Karpas-422 (cell line): ENCODE data around the gene EBF3. TPM values are rescaled to one million over a fixed set of nuclear protein-coding genes. Genes with fewer than 3 reads are reported as not detected.

Experiments
- DNase-seq: peaks from one replicate; pipeline ENCODE4 v3.0.0-alpha.2; 2015
- H2AFZ ChIP-seq: fragments of 200-600 bp; sonication (generic); 2 replicates; pipeline ENCODE4 v1.6.1; 2014; ENCODE audit warnings: antibody characterized with exemption, low read length, mixed read lengths
- H3K27ac ChIP-seq: fragments of 200-600 bp; sonication (generic); 2 replicates; pipeline ENCODE4 v1.5.1; 2014; ENCODE audit warnings: mild to moderate bottlenecking, low read length, moderate library complexity
- H3K27me3 ChIP-seq: fragments of 200-600 bp; sonication (generic); 2 replicates; pipeline ENCODE4 v1.6.1; 2014; ENCODE audit warnings: low read length, mixed read lengths
- H3K36me3 ChIP-seq: fragments of 200-600 bp; sonication (generic); 2 replicates; pipeline ENCODE4 v1.6.1; 2014; ENCODE audit warnings: low read length, mixed read lengths; ENCODE audit not compliant: insufficient read depth
- H3K4me1 ChIP-seq: fragments of 200-600 bp; sonication (generic); 2 replicates; pipeline ENCODE4 v1.6.1; 2014; ENCODE audit warnings: mild to moderate bottlenecking, low read length, mixed read lengths
- H3K4me2 ChIP-seq: fragments of 200-600 bp; sonication (generic); 2 replicates; pipeline ENCODE4 v1.6.1; 2014; ENCODE audit warnings: low read length, low read depth, mild to moderate bottlenecking; ENCODE audit not compliant: poor library complexity, severe bottlenecking
- H3K4me3 ChIP-seq: fragments of 200-600 bp; sonication (generic); 2 replicates; pipeline ENCODE4 v1.5.1; 2014; ENCODE audit warnings: mild to moderate bottlenecking, antibody characterized with exemption, low read length, mixed read lengths
- H3K79me2 ChIP-seq: fragments of 200-600 bp; sonication (generic); 2 replicates; pipeline ENCODE4 v1.6.1; 2014; ENCODE audit warnings: mild to moderate bottlenecking, low read length, mixed read lengths
- H3K9ac ChIP-seq: fragments of 200-600 bp; sonication (generic); 2 replicates; pipeline ENCODE4 v1.6.0; 2014; ENCODE audit warnings: low read length
- H3K9me2 ChIP-seq: fragments of 200-600 bp; sonication (generic), shearing (Covaris generic); replicated peaks from 2 replicates; pipeline ENCODE4 v1.6.0; 2014; ENCODE audit warnings: mild to moderate bottlenecking, low read length, moderate library complexity; ENCODE audit not compliant: insufficient read depth
- H3K9me3 ChIP-seq: fragments of 300-700, 200-600 bp; sonication (generic); 2 replicates; pipeline ENCODE4 v1.6.1; 2014; ENCODE audit warnings: low read length, mixed read lengths
- H4K20me1 ChIP-seq: fragments of 200-600 bp; sonication (generic); 2 replicates; pipeline ENCODE4 v1.6.1; 2014; ENCODE audit warnings: mild to moderate bottlenecking, antibody characterized with exemption, low read length, low read depth; ENCODE audit not compliant: insufficient read depth
- total RNA-seq: library from RNA; depleted of rRNA; stranded (reverse); fragments of >200 nt; shearing (Covaris generic); gene quantifications from 2 replicates; pipeline ENCODE4 v1.2.3, GENCODE V29; 2014; ENCODE audit warnings: low replicate concordance

The EBF3 gene
- total RNA-seq, 1 experiment from 2014 or later = not detected

DNA sequence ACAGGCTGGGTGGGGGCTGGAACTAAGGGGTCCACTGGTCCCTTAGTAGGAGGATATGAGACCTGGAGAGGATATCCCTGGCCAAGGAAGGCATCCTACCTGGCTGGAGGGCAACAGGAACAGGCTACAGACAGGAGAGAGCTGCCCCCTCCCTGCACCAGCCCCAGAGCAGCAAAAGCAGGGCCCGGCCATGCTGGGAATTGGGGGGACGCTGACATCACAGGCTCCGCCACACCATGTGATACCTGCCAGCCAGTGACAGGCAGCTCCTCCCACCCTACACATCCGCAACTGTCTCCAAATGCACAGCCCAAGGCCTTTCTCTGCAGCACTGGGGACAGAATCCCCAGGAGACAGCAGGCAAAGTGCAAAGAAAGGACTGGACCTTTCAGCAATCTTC lies 100.0 kb downstream of the EBF3 start:
- Histone ChIP-seq H3K4me1 (peaks cover 5% of the 10 kb centered on the region; the same call in 1 of the 2 replicates), H3K4me3 (no peak overlapping the region), H4K20me1 (no peaks in the 10 kb centered on the region), H3K36me3 (no peaks in the 10 kb centered on the region), H3K9me2 (no peaks in the 10 kb centered on the region), H3K27ac (no peak overlapping the region), H2AFZ (no peak overlapping the region), H3K9ac (no peak overlapping the region), H3K4me2 (no peak overlapping the region), H3K27me3 (no peaks in the 10 kb centered on the region), H3K79me2 (no peaks in the 10 kb centered on the region), H3K9me3 (no peaks in the 10 kb centered on the region)
- peak; percentile 43 for DNase-seq

DNA sequence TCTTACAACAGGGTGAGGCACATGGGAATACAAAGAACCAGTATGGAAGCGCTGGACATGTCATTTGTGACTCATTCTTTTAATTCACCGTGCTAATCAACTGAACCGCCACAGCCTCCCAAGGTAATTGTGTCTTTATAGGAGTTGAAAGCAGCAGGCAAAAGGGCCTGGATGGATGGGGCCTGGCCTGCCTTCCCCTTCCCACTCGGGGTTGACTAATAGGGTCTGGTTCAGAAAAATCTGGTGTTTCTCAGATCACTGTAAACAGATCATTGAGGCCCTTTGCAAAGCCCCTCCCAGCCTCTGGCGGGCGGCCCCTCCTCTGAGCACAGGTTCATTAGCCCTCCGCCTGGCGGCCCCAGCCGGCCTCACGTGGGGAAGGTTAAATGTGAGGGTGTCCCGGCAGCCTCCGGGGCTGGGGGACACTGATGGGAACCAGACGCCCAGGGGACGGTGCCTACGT lies 100.8 kb downstream of the EBF3 start:
- no peaks in the 10 kb centered on the region for H3K9me3 ChIP-seq
- H3K9ac ChIP-seq = no peak overlapping the region
- no peak overlapping the region for H3K27ac ChIP-seq
- no peak overlapping the region for H2AFZ ChIP-seq
- H3K4me3 ChIP-seq = no peak overlapping the region
- DNase-seq = no peak
- H3K79me2 ChIP-seq = no peaks in the 10 kb centered on the region
- no peaks in the 10 kb centered on the region for H4K20me1 ChIP-seq
- peaks cover 5% of the 10 kb centered on the region; the same call in 1 of the 2 replicates for H3K4me1 ChIP-seq
- no peaks in the 10 kb centered on the region for H3K36me3 ChIP-seq
- H3K9me2 ChIP-seq = no peaks in the 10 kb centered on the region
- no peaks in the 10 kb centered on the region for H3K27me3 ChIP-seq
- no peak overlapping the region for H3K4me2 ChIP-seq

DNA sequence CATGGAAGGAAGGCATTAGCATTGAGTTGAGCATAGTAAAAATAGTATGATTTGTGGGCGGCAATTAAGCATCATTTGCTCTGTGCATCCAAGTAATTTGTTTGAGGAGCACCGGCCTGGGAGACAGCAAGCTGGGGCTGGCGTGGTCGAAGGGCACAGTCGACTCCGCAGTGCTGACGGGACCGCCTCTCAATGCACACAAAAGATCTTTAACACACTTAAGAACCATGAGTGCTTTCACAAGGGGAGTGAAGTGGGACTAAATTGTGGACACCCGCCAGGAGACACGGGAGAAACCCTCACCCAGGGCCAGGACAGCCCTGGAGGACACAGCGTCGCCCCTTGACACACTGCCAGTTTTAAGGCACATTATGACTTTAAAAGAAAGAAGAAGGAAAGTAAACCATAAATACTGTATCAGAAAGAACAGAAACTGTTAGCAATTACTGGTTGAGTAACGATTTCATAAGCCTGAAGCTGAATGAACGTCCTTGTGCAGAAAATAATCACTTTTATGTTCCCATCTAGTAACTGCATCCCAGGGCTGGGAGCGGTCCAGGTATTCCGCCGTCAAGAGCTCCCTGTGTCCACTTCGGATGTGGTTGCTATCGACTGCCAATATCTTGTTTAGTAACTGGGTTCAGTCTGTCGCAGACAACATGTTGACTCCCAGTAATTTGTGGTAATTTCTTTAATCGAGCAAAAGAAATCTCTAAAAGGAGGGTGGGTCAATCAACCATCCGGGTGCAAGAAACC lies 102.1 kb downstream of the EBF3 start:
- H3K4me2 ChIP-seq = no peak overlapping the region
- no peaks in the 10 kb centered on the region for H3K27me3 ChIP-seq
- no peaks in the 10 kb centered on the region for H3K36me3 ChIP-seq
- no peak overlapping the region for H3K9ac ChIP-seq
- no peak overlapping the region for H3K27ac ChIP-seq
- no peak for DNase-seq
- H3K9me2 ChIP-seq = no peaks in the 10 kb centered on the region
- peaks cover 5% of the 10 kb centered on the region; the same call in 1 of the 2 replicates for H3K4me1 ChIP-seq
- H2AFZ ChIP-seq = no peak overlapping the region
- no peak overlapping the region for H3K4me3 ChIP-seq
- H4K20me1 ChIP-seq = no peaks in the 10 kb centered on the region
- H3K79me2 ChIP-seq = no peaks in the 10 kb centered on the region
- no peaks in the 10 kb centered on the region for H3K9me3 ChIP-seq

DNA sequence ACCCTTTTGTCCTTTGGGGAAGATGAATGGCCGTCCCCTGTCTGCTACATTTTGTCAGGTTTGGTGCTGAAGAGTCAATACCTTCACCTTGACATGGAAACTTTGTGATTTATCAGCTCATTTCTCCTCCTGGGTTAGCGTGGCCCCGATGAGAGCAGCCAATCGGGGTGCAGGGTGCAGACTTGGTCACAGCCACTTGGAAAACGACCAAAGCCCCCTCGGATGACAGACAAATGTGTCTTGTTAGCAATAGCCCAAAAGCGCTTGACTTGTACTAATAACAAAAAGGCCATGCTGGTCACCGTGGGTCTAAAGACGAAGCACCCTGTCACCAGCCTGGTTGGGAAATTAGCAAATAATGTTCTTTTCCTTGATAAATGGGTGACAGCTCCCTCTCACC lies 103.7 kb downstream of the EBF3 start:
- H3K9me3 ChIP-seq = no peaks in the 10 kb centered on the region
- no peak overlapping the region for H3K4me2 ChIP-seq
- DNase-seq = no peak

DNA sequence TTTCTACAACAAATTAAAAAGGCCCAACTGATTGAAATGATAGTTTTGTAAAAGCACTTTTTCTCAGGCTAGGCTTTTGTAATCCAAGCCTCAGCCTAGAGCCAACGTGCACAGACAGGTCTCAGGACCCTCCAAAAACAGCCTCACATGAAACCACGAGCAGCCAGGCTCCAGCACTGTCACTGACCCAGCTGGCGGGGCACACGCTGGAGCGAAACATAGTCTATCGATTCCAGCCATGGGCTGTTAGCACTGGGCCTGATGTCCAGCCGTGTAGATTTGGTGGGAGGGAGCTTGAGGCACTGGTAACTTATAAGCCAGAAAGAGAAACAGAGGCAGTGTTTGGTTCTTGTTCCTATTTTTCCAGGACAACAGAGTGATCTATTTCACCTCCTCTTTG lies 104.5 kb downstream of the EBF3 start:
- H3K9me3 ChIP-seq = no peaks in the 10 kb centered on the region
- H3K4me2 ChIP-seq = no peak overlapping the region
- H3K27ac ChIP-seq = no peak overlapping the region
- H3K9ac ChIP-seq = no peak overlapping the region
- H3K36me3 ChIP-seq = no peaks in the 10 kb centered on the region
- H3K9me2 ChIP-seq = no peaks in the 10 kb centered on the region
- no peak overlapping the region for H3K4me3 ChIP-seq
- H3K4me1 ChIP-seq = peaks cover 5% of the 10 kb centered on the region; the same call in 1 of the 2 replicates
- no peak for DNase-seq
- no peak overlapping the region for H2AFZ ChIP-seq
- H3K79me2 ChIP-seq = no peaks in the 10 kb centered on the region
- H3K27me3 ChIP-seq = no peaks in the 10 kb centered on the region
- H4K20me1 ChIP-seq = no peaks in the 10 kb centered on the region

More for the DNA sequence above, 103.7 kb downstream of the EBF3 start:
- no peaks in the 10 kb centered on the region for H3K27me3 ChIP-seq
- H4K20me1 ChIP-seq = no peaks in the 10 kb centered on the region
- no peak overlapping the region for H2AFZ ChIP-seq
- H3K79me2 ChIP-seq = no peaks in the 10 kb centered on the region
- H3K4me1 ChIP-seq = peaks cover 5% of the 10 kb centered on the region; the same call in 1 of the 2 replicates
- no peaks in the 10 kb centered on the region for H3K9me2 ChIP-seq
- no peak overlapping the region for H3K9ac ChIP-seq
- H3K27ac ChIP-seq = no peak overlapping the region
- no peaks in the 10 kb centered on the region for H3K36me3 ChIP-seq
- no peak overlapping the region for H3K4me3 ChIP-seq

DNA sequence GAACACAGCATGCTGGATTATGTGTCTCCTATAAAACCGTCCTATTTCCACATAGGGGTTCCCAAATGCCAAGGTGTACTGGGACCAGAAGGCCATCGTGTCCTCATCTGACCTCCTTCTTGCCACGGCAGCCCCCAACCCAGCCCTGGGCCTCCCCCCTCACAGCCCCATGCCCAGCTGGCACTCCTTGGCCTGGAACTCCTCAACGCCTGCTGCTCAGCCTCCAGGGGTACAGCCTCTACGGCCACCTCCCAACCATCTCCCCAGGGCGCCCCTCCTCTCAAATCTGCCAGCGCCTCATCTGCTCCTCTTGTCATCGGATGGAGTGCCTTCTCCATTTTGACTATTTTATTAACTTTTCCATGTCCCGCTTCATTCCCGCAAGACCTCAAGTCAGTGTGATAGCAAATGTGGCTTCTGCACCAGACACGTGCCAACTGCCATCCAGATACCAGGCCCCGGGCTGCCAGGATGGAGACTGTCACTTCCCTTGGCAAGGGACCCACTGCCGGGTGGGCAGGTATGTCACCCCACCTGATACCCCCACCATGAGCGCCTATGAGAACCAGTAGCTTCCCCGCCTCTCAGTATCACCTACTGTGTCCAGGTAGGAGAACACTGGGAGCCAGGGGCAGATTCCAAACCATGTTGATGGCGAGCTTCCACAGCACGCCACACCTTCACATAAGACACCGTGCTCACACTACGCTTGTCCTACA lies 106.7 kb downstream of the EBF3 start:
- H3K27ac ChIP-seq = no peak overlapping the region
- H3K4me2 ChIP-seq = no peak overlapping the region
- H3K9ac ChIP-seq = no peak overlapping the region
- H3K36me3 ChIP-seq = no peaks in the 10 kb centered on the region
- H2AFZ ChIP-seq = no peak overlapping the region
- H3K27me3 ChIP-seq = no peaks in the 10 kb centered on the region
- no peak overlapping the region for H3K4me3 ChIP-seq
- H3K79me2 ChIP-seq = no peaks in the 10 kb centered on the region
- H3K9me3 ChIP-seq = no peaks in the 10 kb centered on the region
- no peaks in the 10 kb centered on the region for H3K9me2 ChIP-seq
- H4K20me1 ChIP-seq = no peaks in the 10 kb centered on the region
- no peak for DNase-seq
- H3K4me1 ChIP-seq = no peaks in the 10 kb centered on the region

DNA sequence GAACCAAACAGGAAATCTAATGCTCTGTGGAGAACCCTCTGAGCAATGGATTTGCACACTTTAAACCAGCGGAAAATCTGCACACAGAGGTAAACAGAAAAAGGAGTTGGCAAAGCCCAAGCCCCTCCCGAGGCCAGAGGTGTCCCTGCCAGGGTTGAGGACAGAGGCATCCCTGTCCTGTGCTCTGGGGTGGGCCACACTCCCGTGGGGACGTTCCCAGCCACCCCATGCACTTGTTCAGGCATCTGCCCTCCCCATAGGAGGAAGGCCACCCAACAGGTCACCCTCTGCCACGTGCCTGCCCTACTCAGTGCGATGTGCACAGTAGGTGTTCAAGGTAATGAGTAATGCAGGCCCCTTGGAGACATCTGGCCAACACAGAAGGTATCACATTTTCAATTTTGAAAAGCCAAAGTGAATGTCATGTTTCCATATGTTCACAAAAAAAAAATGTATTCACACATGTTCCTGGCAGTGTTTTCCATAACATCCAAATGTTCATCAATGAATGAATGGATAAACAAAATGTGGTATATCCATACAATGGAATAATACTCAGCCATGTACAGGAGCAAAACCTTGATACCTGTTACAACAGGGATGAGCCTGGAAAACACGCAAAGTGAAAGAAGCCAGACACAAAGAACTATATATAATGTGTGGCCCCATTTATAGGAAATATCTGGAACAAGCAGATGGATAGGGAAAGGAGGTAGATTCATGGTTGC lies 108.1 kb downstream of the EBF3 start:
- no peak overlapping the region for H2AFZ ChIP-seq
- H4K20me1 ChIP-seq = no peaks in the 10 kb centered on the region
- no peaks in the 10 kb centered on the region for H3K27me3 ChIP-seq
- no peak overlapping the region for H3K9ac ChIP-seq
- H3K9me3 ChIP-seq = no peaks in the 10 kb centered on the region
- no peak overlapping the region for H3K27ac ChIP-seq
- DNase-seq = no peak
- no peak overlapping the region for H3K4me2 ChIP-seq
- H3K4me1 ChIP-seq = no peaks in the 10 kb centered on the region
- H3K79me2 ChIP-seq = no peaks in the 10 kb centered on the region
- H3K36me3 ChIP-seq = no peaks in the 10 kb centered on the region
- no peaks in the 10 kb centered on the region for H3K9me2 ChIP-seq
- H3K4me3 ChIP-seq = no peak overlapping the region
